CD4-positive, CD25-positive, alpha-beta regulatory T cell (primary cell): ENCODE measurements around the gene CCDC69. TPM values are rescaled to one million over a fixed set of nuclear protein-coding genes. Genes with fewer than 3 reads are reported as not detected.

Experiments used
- ATAC-seq, 2 donors: fragments of 150-1000 bp; cut with Tn5 transposase; one replicate each; pipeline ENCODE4 v1.10.0; 2021; ENCODE audit warnings: low read depth in 2 of 2, moderate number of reproducible peaks in 2 of 2, moderate library complexity in 1 of 2
- DNase-seq, 3 donors: peaks; one replicate each; pipeline versions ENCODE4 v3.0.0 to v3.0.0-alpha.2; 2012 to 2022; ENCODE audit warnings: mixed read lengths in 1 of 3
- H3K27ac ChIP-seq: one replicate; pipeline ENCODE4 v1.7.0; 2013; ENCODE audit warnings: mild to moderate bottlenecking, low read length; ENCODE audit not compliant: insufficient read depth, poor library complexity, severe bottlenecking
- H3K27me3 ChIP-seq: one replicate; pipeline ENCODE4 v1.7.0; 2013; ENCODE audit warnings: low read length; ENCODE audit not compliant: control insufficient read depth, insufficient read depth
- H3K36me3 ChIP-seq: one replicate; pipeline ENCODE4 v1.7.0; 2013; ENCODE audit warnings: mild to moderate bottlenecking, low read length, moderate library complexity; ENCODE audit not compliant: control insufficient read depth, insufficient read depth
- H3K4me1 ChIP-seq: 2 replicates; pipeline ENCODE4 v1.7.0; 2013; ENCODE audit warnings: mild to moderate bottlenecking, low read length; ENCODE audit not compliant: insufficient read depth, control insufficient read depth, poor library complexity, severe bottlenecking
- H3K4me3 ChIP-seq: one replicate; pipeline ENCODE4 v1.7.0; 2013; ENCODE audit warnings: low read depth, mild to moderate bottlenecking, low read length, moderate library complexity
- H3K9me3 ChIP-seq, 2 experiments: 1 replicate in 1 of 2; 2 replicates in 1 of 2; pipeline ENCODE4 v1.7.0; 2013; ENCODE audit warnings: low read length in 2 of 2, mild to moderate bottlenecking in 1 of 2, moderate library complexity in 1 of 2; ENCODE audit not compliant: control insufficient read depth in 2 of 2
- H3K27ac Mint-ChIP-seq, 3 donors: one replicate each; pipeline ENCODE4 v1.8.0; 2020 to 2022; ENCODE audit warnings: mild to moderate bottlenecking in 3 of 3, mixed read lengths in 3 of 3, moderate library complexity in 2 of 3
- H3K27me3 Mint-ChIP-seq: one replicate; pipeline ENCODE4 v1.8.0; 2022; ENCODE audit warnings: mild to moderate bottlenecking, mixed read lengths
- H3K36me3 Mint-ChIP-seq: one replicate; pipeline ENCODE4 v1.8.0; 2020; ENCODE audit warnings: mixed read lengths
- H3K4me1 Mint-ChIP-seq, 4 donors: one replicate each; pipeline ENCODE4 v1.8.0; 2020 to 2022; ENCODE audit warnings: mixed read lengths in 4 of 4, mild to moderate bottlenecking in 1 of 4
- H3K4me3 Mint-ChIP-seq, 4 donors: one replicate each; pipeline ENCODE4 v1.8.0; 2020 to 2022; ENCODE audit warnings: mild to moderate bottlenecking in 4 of 4, mixed read lengths in 4 of 4, moderate library complexity in 3 of 4
- H3K9me3 Mint-ChIP-seq, 7 donors: one replicate each; pipeline ENCODE4 v1.8.0; 2020 to 2022; ENCODE audit warnings: mixed read lengths in 7 of 7, mild to moderate bottlenecking in 3 of 7, moderate library complexity in 2 of 7
- polyA plus RNA-seq, 4 donors: library from polyadenylated mRNA; unstranded; fragments of 300-500 nt; fragmentation: Illumina TruSeq; gene quantifications; one replicate each; pipeline ENCODE4 v1.2.3, GENCODE V29; 2021
- total RNA-seq: library from RNA; stranded (reverse); gene quantifications from one replicate; pipeline ENCODE4 v1.2.3, GENCODE V29; 2022

The CCDC69 gene
- total and polyA plus RNA-seq, 5 donors from 2014 or later, result 78.2 to 104 (median 88.2) TPM

DNA sequence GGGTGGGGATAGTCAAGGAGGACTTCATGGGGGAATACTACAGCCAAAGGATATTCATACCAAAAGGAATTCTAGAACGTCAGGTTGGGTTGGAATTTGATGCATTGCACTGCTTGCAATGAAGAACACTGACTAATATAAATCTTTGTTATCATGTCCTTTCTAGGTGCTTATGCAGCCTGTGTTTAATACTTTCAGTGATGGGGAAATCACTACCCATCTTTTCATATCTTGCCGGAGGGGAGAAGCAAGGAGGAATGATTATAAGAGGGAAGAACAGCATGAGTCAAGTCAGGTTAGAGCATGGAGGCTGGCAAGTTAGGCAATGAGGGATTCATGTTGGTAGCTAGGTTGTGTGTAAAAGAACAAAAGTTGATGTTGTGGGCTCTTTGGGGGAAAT is 5.1 kb upstream of the CCDC69 start:
- no peak overlapping the region for H3K27ac ChIP-seq
- H3K9me3 Mint-ChIP-seq, result no peaks in the 10 kb centered on the region
- no peaks in the 10 kb centered on the region for H3K36me3 ChIP-seq
- DNase-seq, result no peak
- no peaks in the 10 kb centered on the region for H3K27me3 ChIP-seq
- H3K4me1 Mint-ChIP-seq, result peaks cover 14 to 52% (median 17%) of the 10 kb centered on the region in 4 donors
- H3K27ac Mint-ChIP-seq, result no peak overlapping the region
- H3K4me3 Mint-ChIP-seq, result no peak overlapping the region
- no peaks in the 10 kb centered on the region for H3K9me3 ChIP-seq
- H3K27me3 Mint-ChIP-seq, result no peaks in the 10 kb centered on the region
- no peaks in the 10 kb centered on the region for H3K36me3 Mint-ChIP-seq
- ATAC-seq, result no peak
- peaks cover 19% of the 10 kb centered on the region for H3K4me1 ChIP-seq
- H3K4me3 ChIP-seq, result no peak overlapping the region

DNA sequence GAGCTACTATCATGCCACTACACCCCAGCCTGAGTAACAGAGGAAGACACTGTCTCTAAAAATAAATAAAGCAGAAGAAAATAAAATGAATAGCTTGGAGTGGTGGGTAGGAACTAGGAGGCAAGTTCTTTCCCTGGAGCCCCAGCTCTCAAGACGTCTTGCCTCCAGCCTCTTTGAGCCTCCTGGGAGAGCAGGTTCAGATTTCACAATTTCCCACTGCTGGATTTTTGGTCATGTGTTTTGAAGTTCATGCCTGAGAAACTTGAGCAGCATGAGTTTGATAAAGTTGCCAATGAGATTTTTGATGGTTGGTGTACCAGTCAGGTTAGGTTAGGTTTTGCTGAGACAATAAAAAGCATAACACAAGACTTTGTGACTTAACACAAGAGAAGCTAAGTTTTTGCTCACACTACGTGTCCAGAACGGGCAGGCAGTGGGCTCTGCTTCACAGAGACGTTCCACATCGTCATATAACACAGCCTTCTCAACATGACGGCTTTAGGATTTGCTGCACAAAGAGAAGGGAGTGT is 4.1 kb upstream of the CCDC69 start:
- Mint-ChIP-seq H3K36me3 (no peaks in the 10 kb centered on the region), H3K4me1 (peaks cover 12 to 43% (median 17%) of the 10 kb centered on the region in 4 donors), H3K27me3 (no peaks in the 10 kb centered on the region), H3K9me3 (no peaks in the 10 kb centered on the region), H3K4me3 (no peak overlapping the region), H3K27ac (peak overlapping the region in 1 of 3 donors; percentile 75)
- Histone ChIP-seq H3K27ac (no peak overlapping the region), H3K4me3 (no peak overlapping the region), H3K4me1 (peaks cover 28% of the 10 kb centered on the region), H3K27me3 (no peaks in the 10 kb centered on the region), H3K9me3 (no peaks in the 10 kb centered on the region), H3K36me3 (no peaks in the 10 kb centered on the region)
- DNase-seq (no peak), ATAC-seq (no peak)

DNA sequence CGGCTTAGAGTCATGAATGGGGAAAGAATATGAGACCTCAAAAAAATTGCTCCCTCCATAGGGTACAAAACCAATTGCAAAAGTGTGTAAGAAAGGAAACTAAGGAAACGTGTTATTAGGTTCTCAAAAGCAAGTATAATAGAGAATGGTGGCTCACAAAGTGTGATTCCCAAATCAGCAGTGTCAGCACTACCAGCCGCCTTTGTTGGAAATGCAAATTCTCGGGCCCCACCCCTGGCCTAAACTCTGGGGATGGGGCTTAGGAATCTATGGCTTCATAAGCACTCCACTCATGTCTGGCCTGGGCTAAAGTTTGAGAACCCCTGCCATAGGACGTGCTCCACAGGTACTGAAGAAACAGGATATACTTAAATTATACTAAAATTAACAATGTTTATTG is 1.6 kb upstream of the CCDC69 start:
- Mint-ChIP-seq H3K4me3 (peak overlapping the region; percentile 28 to 96 (median 90)), H3K36me3 (peaks cover 14% of the 10 kb centered on the region), H3K4me1 (peaks cover 20 to 60% (median 35%) of the 10 kb centered on the region in 4 donors), H3K9me3 (no peaks in the 10 kb centered on the region), H3K27me3 (no peaks in the 10 kb centered on the region), H3K27ac (peak overlapping the region; percentile 88 to 98 (median 97))
- Histone ChIP-seq H3K9me3 (no peaks in the 10 kb centered on the region), H3K4me3 (peak overlapping the region; percentile 26), H3K4me1 (peaks cover 53% of the 10 kb centered on the region), H3K27ac (peak overlapping the region; percentile 95), H3K36me3 (peaks cover 3% of the 10 kb centered on the region), H3K27me3 (no peaks in the 10 kb centered on the region)
- no peak for DNase-seq
- no peak for ATAC-seq

DNA sequence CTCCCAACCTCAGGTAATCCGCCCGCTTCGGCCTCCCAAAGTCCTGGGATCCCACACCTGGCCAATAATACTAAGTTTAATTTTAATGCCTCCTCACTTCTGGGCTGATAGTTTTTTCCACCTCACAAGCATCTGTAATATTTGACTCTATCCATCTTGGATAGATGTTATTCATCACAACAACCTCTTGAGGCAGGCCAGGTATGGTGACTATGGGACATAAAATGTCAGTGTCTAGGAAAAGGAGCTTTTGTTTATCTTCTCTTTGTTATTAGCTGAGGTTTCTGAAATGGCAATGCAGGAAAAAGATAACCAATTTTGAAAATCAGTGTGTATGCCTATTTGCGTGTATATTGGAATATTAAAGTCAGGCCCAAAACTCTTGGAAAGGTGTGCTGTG is 1.2 kb upstream of the CCDC69 start:
- H3K9me3 Mint-ChIP-seq, result no peaks in the 10 kb centered on the region
- DNase-seq (no peak), ATAC-seq (no peak)
- peaks cover 5% of the 10 kb centered on the region for H3K36me3 ChIP-seq
- peak overlapping the region; percentile 28 to 96 (median 90) for H3K4me3 Mint-ChIP-seq
- H3K27ac Mint-ChIP-seq, result peak overlapping the region; percentile 88 to 98 (median 97)
- H3K4me3 ChIP-seq, result peak overlapping the region; percentile 26
- peaks cover 16% of the 10 kb centered on the region for H3K36me3 Mint-ChIP-seq
- peaks cover 23 to 64% (median 39%) of the 10 kb centered on the region in 4 donors for H3K4me1 Mint-ChIP-seq
- no peaks in the 10 kb centered on the region for H3K9me3 ChIP-seq
- peaks cover 57% of the 10 kb centered on the region for H3K4me1 ChIP-seq
- H3K27me3 Mint-ChIP-seq, result no peaks in the 10 kb centered on the region
- H3K27ac ChIP-seq, result peak overlapping the region; percentile 95
- H3K27me3 ChIP-seq, result no peaks in the 10 kb centered on the region

DNA sequence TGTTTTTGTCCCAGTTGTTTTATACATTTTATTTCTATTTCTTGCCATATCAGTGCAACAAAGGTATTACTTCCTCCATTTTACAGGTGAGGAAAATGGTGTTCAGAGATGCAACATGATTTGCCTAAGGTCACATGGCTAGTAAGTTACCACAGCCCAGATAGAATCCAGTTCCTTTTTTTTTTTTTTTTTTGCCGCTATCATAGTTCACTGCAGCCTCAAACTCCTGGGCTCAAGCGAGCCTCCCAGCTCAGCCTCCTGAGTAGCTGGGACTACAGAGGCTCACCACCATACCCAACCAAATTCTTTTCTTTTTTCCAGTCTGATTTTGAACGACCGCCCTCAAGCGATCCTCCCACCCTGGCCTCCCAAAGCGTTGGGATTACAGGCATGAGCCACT is 480 bp upstream of the CCDC69 start:
- no peak for ATAC-seq
- H3K27me3 Mint-ChIP-seq, result no peaks in the 10 kb centered on the region
- Histone ChIP-seq H3K4me3 (peak overlapping the region; percentile 92), H3K4me1 (peaks cover 64% of the 10 kb centered on the region), H3K27ac (peak overlapping the region; percentile 95), H3K27me3 (no peaks in the 10 kb centered on the region), H3K9me3 (no peaks in the 10 kb centered on the region), H3K36me3 (peaks cover 7% of the 10 kb centered on the region)
- peaks cover 29 to 71% (median 46%) of the 10 kb centered on the region in 4 donors for H3K4me1 Mint-ChIP-seq
- no peaks in the 10 kb centered on the region for H3K9me3 Mint-ChIP-seq
- peaks cover 20% of the 10 kb centered on the region for H3K36me3 Mint-ChIP-seq
- H3K4me3 Mint-ChIP-seq, result peak overlapping the region; percentile 88 to 96 (median 92)
- no peak for DNase-seq
- peak overlapping the region; percentile 95 to 98 (median 97) for H3K27ac Mint-ChIP-seq

DNA sequence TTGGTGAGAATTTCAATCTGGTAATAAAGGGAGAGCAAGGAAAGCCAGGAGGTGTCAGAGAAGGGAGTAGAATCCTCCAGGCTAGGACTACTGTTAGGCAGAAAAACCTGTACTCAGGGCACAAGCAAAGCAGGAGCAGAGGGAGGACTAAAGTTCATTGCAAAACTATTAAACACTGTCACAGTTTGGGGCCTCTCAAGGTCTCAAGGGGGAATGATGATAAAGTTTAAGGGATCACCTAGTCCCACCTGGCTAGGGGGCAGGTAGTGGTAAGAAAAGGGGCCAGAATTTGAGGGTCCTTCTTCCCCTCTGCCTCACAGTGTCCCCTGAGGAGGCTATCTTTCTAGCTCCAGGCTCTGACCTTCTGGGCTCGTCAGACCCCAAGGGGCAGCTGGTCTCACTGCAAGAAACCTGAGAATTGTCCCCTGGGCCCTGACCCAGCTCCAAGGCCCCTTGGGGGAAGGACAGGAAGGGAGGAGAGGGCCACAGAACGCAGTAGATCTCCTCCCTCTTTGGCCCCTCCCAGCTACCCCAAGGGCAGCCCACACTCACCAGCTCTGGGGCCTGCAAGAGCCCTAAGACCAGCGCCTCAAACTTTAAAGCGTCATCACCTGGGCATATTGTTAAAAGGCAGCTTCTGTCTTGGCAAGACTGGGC is 974 bp downstream of the CCDC69 start:
- H3K4me3 Mint-ChIP-seq, result peak overlapping the region; percentile 88 to 96 (median 92)
- peaks cover 13% of the 10 kb centered on the region for H3K36me3 ChIP-seq
- peak overlapping the region; percentile 92 for H3K4me3 ChIP-seq
- H3K9me3 Mint-ChIP-seq, result no peaks in the 10 kb centered on the region
- ATAC-seq (peak; percentile 52 to 59), DNase-seq (peak; percentile 48 to 83 (median 49))
- peak overlapping the region; percentile 95 for H3K27ac ChIP-seq
- no peaks in the 10 kb centered on the region for H3K9me3 ChIP-seq
- peaks cover 32% of the 10 kb centered on the region for H3K36me3 Mint-ChIP-seq
- H3K27me3 ChIP-seq, result no peaks in the 10 kb centered on the region
- peak overlapping the region; percentile 95 to 98 (median 97) for H3K27ac Mint-ChIP-seq
- peaks cover 38 to 76% (median 59%) of the 10 kb centered on the region in 4 donors for H3K4me1 Mint-ChIP-seq
- H3K27me3 Mint-ChIP-seq, result no peaks in the 10 kb centered on the region
- H3K4me1 ChIP-seq, result peaks cover 78% of the 10 kb centered on the region

DNA sequence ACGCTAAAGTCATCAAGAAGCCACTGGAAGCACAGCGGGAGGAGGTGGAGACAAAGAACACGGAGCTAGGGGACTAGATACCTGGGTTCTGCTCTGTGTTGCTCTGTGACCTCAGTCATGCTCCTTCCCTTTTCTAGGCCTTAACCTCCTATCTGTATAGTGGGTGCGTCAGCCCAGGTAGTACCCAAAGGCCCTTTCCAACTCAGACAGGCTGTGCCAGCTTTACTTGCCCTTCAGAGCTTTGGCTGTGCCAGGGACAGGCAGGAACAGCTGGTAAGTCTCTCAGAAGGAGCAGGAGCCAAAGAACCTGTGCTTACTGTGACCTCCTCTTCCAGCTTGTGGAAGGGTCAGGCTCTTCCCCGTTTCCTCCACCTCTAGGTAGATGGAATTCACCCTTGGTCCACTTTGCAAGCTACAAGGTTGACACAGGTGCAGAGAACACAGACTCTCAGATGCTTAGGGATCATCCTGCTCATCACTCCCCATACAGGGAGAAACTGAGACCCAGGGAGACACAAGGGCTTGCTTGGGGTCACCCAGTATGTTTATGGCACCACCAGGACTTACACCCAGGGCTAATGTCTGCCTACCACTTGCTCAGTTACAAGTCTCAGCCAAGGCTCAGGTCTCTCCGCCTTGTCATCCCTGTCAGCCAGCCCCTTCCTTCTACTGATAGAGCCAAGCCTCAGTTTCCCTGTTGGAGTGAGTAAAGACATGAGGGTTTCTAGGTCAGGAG is 1.7 kb downstream of the CCDC69 start:
- no peaks in the 10 kb centered on the region for H3K27me3 Mint-ChIP-seq
- H3K27ac Mint-ChIP-seq, result peak overlapping the region; percentile 95 to 98 (median 97)
- Histone ChIP-seq H3K27ac (peak overlapping the region; percentile 95), H3K27me3 (no peaks in the 10 kb centered on the region), H3K36me3 (peaks cover 20% of the 10 kb centered on the region), H3K4me3 (peak overlapping the region; percentile 92), H3K4me1 (peaks cover 85% of the 10 kb centered on the region), H3K9me3 (no peaks in the 10 kb centered on the region)
- no peak for DNase-seq
- peak; percentile 25 to 35 for ATAC-seq
- H3K4me1 Mint-ChIP-seq, result peaks cover 43 to 77% (median 65%) of the 10 kb centered on the region in 4 donors
- H3K4me3 Mint-ChIP-seq, result peak overlapping the region; percentile 88 to 96 (median 92)
- no peaks in the 10 kb centered on the region for H3K9me3 Mint-ChIP-seq
- peaks cover 39% of the 10 kb centered on the region for H3K36me3 Mint-ChIP-seq
